Inflammatory macrophage (primary cell): Measurements from ENCODE around the gene SP2.
A peak's percentile ranks its signal among the peaks of the same experiment; 100 is the strongest.
"Not testable (repeated sequence)": the region's sequence is repeated elsewhere in the genome, so short reads cannot be mapped to it uniquely, and the experiment has no call there.

ENCODE experiments used
- DNase-seq, 2 donors: peaks; one replicate each; pipeline ENCODE4 v3.0.0-alpha.2; 2020 to 2022

The SP2 gene

GRCh38 chr17:47924785-47925677 is 29.0 kb downstream of the SP2 start:
- DNase-seq, result no peak

DNA sequence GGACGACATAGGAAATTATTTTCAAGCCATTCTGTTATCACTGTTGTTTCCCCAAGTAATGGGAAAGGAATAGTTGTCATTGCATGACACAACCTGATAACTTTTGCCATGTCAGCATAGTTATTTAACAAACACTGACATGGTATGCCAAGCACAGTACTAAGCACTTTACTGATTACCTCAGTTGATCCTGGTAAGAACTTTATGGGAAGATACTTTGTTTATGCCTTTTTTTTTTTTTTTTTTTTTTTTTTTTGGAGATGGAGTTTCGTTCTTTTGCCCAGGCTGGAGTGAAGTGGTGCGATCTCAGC is 29.6 kb downstream of the SP2 start:
- no peak for DNase-seq

- no peak for DNase-seq
Observed at GRCh38 chr17:47927821-47928400, 31.9 kb downstream of the SP2 start.

- no peak for DNase-seq
Observed at GRCh38 chr17:47928415-47928814, 32.4 kb downstream of the SP2 start.

GRCh38 chr17:47929218-47930000 is 33.4 kb downstream of the SP2 start:
- DNase-seq, result no peak

DNA sequence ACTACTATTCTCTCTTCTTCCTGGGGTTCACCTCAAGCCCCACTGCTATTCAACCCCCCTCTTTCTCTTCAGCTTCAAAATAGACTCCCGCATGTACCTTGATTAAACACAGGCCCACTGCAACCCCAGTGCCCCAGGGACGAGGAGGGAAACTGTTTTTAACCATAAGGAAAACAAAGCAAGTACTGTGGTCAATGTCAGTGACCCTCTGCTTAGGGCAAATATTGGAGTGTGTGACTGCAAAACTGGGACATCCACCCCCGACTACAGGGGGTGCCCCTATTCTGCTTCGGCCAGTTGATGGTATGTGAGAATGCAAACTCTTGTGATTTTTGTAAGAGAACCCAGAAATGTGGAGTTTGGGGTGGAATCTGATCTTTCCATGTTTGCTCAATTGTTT is 35.8 kb downstream of the SP2 start:
- no peak for DNase-seq

DNA sequence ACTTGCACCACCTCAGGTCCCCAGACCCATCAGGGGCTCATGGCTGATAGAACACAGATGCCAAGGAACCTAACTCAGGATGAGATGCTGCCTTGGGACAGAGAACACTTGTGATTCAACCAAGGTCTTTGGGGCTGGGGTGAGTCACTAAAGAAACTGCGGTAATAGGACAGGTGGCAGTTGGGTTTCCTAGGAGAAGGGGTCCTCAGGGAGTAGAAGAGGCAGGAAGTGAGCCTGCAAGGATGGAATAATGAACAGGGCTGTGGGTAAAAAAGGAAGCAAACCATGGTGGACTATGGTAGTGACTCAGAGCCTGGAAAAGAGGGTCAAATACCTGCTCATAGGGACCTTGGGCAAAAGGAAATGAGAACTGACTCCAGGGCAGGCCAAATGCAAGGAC is 38.8 kb downstream of the SP2 start:
- DNase-seq, result no peak

DNA sequence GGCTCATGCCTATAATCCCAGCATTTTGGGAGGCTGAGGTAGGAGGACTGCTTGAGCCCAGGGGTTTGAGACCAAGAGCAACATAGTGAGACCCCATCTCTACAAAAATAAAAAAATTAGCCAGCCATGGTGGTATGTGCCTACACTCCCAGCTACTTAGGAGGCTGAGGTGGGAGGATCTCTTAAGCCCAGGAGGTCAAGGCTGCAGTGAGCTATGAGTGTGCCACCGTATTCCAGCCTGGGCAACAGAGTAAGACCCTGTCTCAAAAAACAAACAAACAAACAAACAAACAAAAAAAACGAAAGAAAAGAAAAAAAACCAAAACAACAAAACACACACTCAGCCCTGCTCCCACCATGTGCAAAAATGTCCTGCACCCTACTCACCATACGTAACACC is 39.4 kb downstream of the SP2 start:
- not testable (repeated sequence) for DNase-seq

GRCh38 chr17:47935961-47936360 is 39.9 kb downstream of the SP2 start:
- DNase-seq, result no peak

DNA sequence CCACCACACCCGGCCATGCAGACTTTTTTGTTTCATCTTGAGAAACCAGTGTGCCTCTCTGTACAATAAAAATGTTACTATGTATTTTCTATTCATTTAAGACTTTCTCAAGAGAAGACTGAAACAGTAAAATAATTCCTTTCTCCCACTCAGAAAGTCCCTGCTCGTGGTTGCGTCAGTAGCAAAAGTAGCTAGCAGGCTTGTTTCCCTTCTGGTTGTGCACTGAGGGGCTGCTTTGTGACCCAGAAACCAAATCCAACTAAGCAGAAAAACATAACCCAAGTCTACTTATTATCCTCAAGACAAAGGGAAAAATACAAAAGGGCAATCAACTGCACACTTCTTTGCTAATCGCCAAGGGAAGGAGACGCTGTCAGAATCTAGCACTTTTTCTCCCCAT is 41.9 kb downstream of the SP2 start:
- DNase-seq, result no peak

DNA sequence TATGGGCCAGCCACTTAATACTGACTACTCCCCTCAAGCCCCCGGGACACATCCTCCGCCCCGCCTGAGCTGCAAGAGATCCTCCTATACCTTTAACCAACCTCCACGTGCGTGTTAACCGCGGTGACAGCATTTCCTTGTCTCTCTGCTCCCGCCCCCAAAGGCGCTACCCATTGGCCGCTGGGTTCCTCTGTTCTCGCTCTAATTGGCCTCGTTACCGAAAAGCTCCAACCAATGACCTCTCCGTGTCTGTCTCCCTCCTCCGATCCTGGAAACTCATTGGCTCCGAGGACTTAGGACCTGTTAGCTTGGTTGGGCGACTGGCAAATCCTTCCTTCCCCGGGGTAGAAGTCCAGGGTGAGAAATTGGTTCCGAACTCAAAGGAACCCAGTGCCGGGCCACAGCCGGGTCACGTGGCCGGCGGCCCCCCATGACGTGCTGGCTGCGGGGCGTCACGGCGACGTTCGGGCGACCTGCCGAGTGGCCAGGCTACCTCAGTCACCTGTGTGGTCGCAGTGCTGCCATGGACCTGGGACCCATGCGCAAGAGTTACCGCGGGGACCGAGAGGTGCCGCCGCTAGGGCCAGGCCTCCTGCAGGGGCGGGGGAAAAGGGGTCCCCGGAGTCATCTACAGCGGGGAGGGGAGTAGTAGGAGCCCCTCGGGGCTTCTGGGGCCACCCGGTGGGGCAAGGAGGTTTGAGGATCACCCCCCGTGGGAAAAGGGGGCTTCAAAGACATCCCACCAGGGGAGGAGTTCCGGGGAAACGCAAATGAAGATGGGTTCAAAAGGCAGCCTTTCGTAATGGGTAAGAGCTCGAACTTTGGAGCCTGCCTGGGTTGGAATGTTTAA is 45.4 kb downstream of the SP2 start, which contains the start of gene PNPO:
PNPO (plus strand) TSS at position 326 of the 850 bp plus-strand sequence; CDS start at position 431, 105 bp downstream.
- peak; percentile 99 for DNase-seq

GRCh38 chr17:47942096-47942510 is 46.1 kb downstream of the SP2 start:
- DNase-seq, result no peak

DNA sequence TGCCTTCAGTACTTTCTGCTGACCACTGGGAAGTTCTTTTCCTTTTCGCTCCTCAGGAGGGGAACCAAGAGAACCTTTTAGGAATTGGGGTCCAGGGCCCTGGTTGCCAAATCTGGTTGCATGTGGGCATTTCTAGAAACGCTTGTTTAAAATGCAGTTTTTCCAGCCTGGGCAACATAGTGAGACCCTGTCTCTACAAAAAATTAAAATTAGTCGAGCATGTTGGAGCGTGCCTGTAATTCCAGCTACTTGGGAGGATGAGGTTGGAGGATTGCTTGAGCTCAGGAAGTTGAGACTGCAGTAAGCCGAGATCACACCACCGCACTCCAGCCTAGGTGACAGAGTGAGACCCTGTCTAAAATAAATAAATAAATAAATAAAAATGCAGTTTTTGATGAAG is 46.5 kb downstream of the SP2 start:
- no peak for DNase-seq

DNA sequence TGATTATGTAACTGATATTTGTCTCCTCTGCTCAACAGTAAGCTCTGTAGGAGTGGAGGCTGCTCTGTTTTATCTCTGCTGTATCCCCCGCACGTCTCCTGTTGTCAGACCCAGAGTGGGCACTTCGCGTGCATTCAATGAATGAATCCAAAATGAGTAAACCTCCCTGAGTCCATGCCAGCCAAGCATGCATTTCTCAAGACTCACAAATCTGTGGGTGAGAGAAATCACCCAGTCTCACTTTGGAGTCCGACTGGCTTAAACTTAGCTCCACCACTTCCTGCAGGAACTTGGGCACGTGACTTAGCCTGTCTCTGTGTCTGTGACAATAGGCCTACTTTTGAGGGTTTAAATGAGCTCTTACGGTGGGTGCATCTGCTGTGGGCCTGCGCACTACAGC is 49.0 kb downstream of the SP2 start:
- peak; percentile 74 to 89 for DNase-seq

- DNase-seq, result peak; percentile 52 to 61
Observed at GRCh38 chr17:47945529-47946508, 49.8 kb downstream of the SP2 start.

DNA sequence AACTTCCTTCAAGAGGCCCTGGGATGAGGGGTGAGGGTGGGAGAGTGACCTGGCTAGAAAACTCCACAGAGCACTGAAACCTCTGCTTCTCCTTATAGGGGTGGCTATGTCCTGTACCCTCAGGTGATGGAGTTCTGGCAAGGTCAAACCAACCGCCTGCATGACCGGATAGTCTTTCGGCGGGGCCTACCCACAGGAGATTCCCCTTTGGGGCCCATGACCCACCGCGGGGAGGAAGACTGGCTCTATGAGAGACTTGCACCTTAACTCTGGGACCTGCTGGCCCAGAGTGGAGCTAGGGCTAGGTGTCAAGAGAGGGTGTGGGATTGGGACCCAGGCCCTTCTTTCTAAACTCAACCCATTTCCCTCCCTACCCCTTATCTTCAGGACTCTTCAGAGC is 50.5 kb downstream of the SP2 start:
- no peak for DNase-seq

DNA sequence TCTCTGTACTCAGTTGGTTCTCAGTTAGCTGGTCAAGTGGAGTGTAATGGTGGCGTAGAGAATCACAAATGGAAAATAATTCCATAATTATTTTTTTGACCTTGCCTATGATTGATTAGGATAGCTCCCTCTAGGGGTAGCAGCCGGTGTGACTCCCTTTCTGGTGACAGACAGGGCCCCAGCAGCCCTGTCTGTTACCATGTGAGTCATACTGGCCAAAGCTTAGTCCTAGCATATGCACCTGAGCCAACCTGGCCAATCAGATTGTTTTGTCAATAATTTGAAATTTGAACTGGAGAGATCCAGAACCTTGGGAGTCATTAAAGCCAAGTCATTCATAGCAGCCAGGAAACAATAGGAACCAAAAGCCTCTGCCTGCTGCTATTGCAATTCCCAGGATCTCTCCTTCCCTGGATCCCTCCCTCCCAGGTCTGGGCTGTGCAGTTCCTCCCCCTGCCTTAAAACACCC is 50.9 kb downstream of the SP2 start:
- DNase-seq, result peak; percentile 64 to 74

DNA sequence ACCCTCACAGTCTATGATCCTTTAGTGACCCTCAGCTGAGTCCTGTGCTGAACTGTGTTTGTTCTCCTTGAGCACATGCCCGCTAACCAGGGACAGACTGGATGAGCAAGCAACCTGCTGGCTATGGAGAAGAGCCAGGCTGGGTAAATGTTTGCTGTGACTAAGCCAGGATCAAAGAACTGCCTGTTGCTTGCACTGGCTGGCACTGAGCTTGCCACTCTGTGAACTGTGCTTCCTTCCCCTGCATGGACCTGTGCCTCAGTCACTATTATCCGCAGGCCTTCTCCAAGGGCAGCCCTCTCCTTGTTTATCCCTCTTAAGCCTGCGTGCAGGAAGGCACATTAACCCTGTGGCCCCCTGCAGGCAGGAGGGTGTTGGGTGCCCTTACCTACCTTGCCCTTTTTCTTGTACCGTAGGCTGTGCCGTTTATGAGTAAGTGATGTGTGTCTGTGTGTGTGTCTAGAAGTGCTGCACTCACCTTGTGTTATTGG is 52.7 kb downstream of the SP2 start:
- no peak for DNase-seq

DNA sequence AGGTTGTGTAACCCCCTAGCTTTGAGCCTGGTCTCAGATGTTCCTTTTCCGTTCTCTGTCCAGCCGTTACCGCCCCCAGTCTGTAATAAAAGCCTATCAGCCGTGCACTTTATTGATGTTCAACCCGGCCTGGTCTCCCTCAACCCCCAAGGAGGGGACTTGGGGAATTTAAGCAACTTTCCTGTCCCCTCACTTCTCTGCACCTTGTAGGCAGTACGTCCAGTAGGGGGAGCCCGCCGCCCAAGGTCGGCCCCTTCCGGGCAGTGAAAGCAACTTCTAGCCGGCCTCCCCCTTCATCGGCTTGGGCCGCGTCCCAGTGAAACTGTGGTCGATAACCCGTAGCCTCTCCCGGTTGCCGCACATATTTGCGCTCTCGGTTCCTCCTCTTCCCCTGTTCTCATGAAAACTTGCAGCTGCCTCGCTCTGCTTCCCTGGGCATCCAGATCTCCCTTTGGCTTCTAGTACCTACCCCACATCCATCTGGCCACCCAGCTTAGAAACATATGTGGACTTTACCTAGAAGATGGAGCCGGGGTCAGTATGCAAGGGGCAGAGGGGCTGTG is 53.2 kb downstream of the SP2 start:
- peak; percentile 68 to 75 for DNase-seq

- DNase-seq, result no peak
Observed at GRCh38 chr17:47949946-47950345, 53.9 kb downstream of the SP2 start.

DNA sequence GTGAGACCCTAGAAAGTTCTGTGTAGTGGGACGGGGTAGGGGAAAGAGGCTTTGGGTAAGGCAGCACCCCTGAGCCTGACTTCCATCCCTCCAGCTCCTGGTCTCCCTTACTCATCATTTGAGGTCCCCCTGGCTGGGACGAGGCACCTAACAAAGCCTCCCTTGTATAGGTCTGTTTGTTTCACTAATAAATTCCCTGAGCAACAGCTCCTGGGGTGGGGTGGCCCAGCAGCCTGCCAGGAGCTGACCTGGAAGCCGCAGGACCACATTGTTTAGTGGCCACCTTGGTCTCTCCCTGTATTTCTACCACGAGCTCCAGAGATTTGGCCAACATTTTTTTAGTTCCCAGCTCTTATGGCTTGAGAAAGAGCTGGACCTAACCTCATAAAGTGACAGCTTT is 54.4 kb downstream of the SP2 start:
- DNase-seq, result no peak
